ENCODE results near the gene TSSC4.

DNA sequence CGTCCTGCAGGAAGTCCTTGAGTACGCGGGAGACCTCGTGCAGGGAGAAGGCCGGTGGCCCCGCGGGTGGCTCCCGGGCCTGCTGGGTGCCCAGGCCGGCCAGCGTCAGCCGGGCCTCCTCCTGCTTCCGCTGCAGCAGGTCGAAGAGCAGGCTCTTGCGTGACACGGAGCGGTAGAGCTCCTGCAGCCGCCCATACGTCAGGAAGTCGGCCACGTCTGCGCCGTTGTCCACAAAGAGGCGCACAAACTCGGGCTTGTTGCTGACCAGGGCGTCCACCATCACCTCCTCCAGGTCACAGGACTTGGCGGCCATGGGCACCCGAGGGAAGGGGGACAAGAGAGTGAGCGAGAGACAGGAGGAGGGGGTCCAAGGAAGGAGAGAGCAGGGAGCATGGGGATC lies 14.6 kb downstream of the TSSC4 start:
- TF ChIP-seq, protein P1, sequence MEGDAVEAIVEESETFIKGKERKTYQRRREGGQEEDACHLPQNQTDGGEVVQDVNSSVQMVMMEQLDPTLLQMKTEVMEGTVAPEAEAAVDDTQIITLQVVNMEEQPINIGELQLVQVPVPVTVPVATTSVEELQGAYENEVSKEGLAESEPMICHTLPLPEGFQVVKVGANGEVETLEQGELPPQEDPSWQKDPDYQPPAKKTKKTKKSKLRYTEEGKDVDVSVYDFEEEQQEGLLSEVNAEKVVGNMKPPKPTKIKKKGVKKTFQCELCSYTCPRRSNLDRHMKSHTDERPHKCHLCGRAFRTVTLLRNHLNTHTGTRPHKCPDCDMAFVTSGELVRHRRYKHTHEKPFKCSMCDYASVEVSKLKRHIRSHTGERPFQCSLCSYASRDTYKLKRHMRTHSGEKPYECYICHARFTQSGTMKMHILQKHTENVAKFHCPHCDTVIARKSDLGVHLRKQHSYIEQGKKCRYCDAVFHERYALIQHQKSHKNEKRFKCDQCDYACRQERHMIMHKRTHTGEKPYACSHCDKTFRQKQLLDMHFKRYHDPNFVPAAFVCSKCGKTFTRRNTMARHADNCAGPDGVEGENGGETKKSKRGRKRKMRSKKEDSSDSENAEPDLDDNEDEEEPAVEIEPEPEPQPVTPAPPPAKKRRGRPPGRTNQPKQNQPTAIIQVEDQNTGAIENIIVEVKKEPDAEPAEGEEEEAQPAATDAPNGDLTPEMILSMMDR (IDR thresholded peaks at IDR 0.05) = no peak
- no peak for TF ChIP-seq POLR2A (IDR thresholded peaks at IDR 0.05)
